Measurements from ENCODE around the gene GRM8. TPM values are rescaled to one million over a fixed set of nuclear protein-coding genes. Genes with fewer than 3 reads are reported as not detected.

The GRM8 gene
- total and polyA plus RNA-seq, 2 experiments from 2014 or later = 0.92 to 1.3 TPM

GRCh38 chr7:127017196-127017595, 235.5 kb downstream of the GRM8 start:
- no peak overlapping the region for H3K4me3 ChIP-seq
- no peak overlapping the region for H3K27ac ChIP-seq
- no peaks in the 10 kb centered on the region for H3K9me3 ChIP-seq (ENCODE audit: low read depth)
- DNase-seq (ENCODE audit: low read depth in 1 of 2, low spot score in 1 of 2) = no peak
- no peaks in the 10 kb centered on the region for H3K4me1 ChIP-seq (ENCODE audit: low read depth)
- TF ChIP-seq CTCF (IDR thresholded peaks at IDR 0.05; ENCODE audit: low read depth, low read length) = no peak
- H3K36me3 ChIP-seq = no peaks in the 10 kb centered on the region
- no peaks in the 10 kb centered on the region for H3K27me3 ChIP-seq

GRCh38 chr7:127000725-127001124, 252.0 kb downstream of the GRM8 start:
- no peaks in the 10 kb centered on the region for H3K9me3 ChIP-seq (ENCODE audit: low read depth)
- no peak overlapping the region for H3K4me3 ChIP-seq
- no peak for DNase-seq (ENCODE audit: low read depth in 1 of 2, low spot score in 1 of 2)
- no peak overlapping the region for H3K27ac ChIP-seq
- no peaks in the 10 kb centered on the region for H3K27me3 ChIP-seq
- no peaks in the 10 kb centered on the region for H3K36me3 ChIP-seq
- no peaks in the 10 kb centered on the region for H3K4me1 ChIP-seq (ENCODE audit: low read depth)
- no peak for TF ChIP-seq CTCF (IDR thresholded peaks at IDR 0.05; ENCODE audit: low read depth, low read length)

GRCh38 chr7:126996659-126997058, 256.1 kb downstream of the GRM8 start:
- H3K27ac ChIP-seq = no peak overlapping the region
- DNase-seq (ENCODE audit: low read depth in 1 of 2, low spot score in 1 of 2) = no peak
- peaks cover 2% of the 10 kb centered on the region for H3K4me1 ChIP-seq (ENCODE audit: low read depth)
- no peaks in the 10 kb centered on the region for H3K36me3 ChIP-seq
- no peak overlapping the region for H3K4me3 ChIP-seq
- H3K9me3 ChIP-seq (ENCODE audit: low read depth) = no peaks in the 10 kb centered on the region
- no peaks in the 10 kb centered on the region for H3K27me3 ChIP-seq
- no peak for TF ChIP-seq CTCF (IDR thresholded peaks at IDR 0.05; ENCODE audit: low read depth, low read length)

GRCh38 chr7:126993626-126994213, 259.0 kb downstream of the GRM8 start:
- no peaks in the 10 kb centered on the region for H3K27me3 ChIP-seq
- no peak overlapping the region for H3K4me3 ChIP-seq
- TF ChIP-seq CTCF (IDR thresholded peaks at IDR 0.05; ENCODE audit: low read depth, low read length) = no peak
- peaks cover 8% of the 10 kb centered on the region for H3K4me1 ChIP-seq (ENCODE audit: low read depth)
- no peak overlapping the region for H3K27ac ChIP-seq
- H3K36me3 ChIP-seq = no peaks in the 10 kb centered on the region
- no peaks in the 10 kb centered on the region for H3K9me3 ChIP-seq (ENCODE audit: low read depth)
- no peak for DNase-seq (ENCODE audit: low read depth in 1 of 2, low spot score in 1 of 2)

- peaks cover 8% of the 10 kb centered on the region for H3K4me1 ChIP-seq (ENCODE audit: low read depth)
- no peak for TF ChIP-seq CTCF (IDR thresholded peaks at IDR 0.05; ENCODE audit: low read depth, low read length)
- H3K27ac ChIP-seq = no peak overlapping the region
- H3K9me3 ChIP-seq (ENCODE audit: low read depth) = no peaks in the 10 kb centered on the region
- no peak for DNase-seq (ENCODE audit: low read depth in 1 of 2, low spot score in 1 of 2)
- H3K4me3 ChIP-seq = no peak overlapping the region
- H3K36me3 ChIP-seq = no peaks in the 10 kb centered on the region
- H3K27me3 ChIP-seq = no peaks in the 10 kb centered on the region
Measured at GRCh38 chr7:126988022-126988421, 264.7 kb downstream of the GRM8 start.
